ENCODE measurements around the gene POLR1A. TPM values are rescaled to one million over a fixed set of nuclear protein-coding genes. Genes with fewer than 3 reads are reported as not detected.

The POLR1A gene
- total RNA-seq, 1 donor from 2014 or later = 23.8 TPM

- H3K27me3 ChIP-seq = no peaks in the 10 kb centered on the region
- H3K36me3 ChIP-seq = no peaks in the 10 kb centered on the region
- H3K9ac ChIP-seq = no peak overlapping the region
- Mint-ChIP-seq H3K9me3 (no peaks in the 10 kb centered on the region), H3K4me3 (no peak overlapping the region), H3K27ac (no peak overlapping the region), H3K36me3 (no peaks in the 10 kb centered on the region), H3K4me1 (no peaks in the 10 kb centered on the region), H3K27me3 (ENCODE audit: insufficient read depth, low read depth) (no peaks in the 10 kb centered on the region)
- no peaks in the 10 kb centered on the region for H3K9me3 ChIP-seq (ENCODE audit: low read depth)
- no peaks in the 10 kb centered on the region for H3K79me2 ChIP-seq (ENCODE audit: low read depth)
- H2AFZ ChIP-seq (replicated peaks) = no peak overlapping the region
- no peak overlapping the region for H3K27ac ChIP-seq
- TF ChIP-seq CTCF (IDR thresholded peaks at IDR 0.05) (no peak), EZH2phosphoT487 (IDR thresholded peaks at IDR 0.05) (no peak), EZH2 (IDR thresholded peaks at IDR 0.05) (no peak)
- no peak for DNase-seq (ENCODE audit: low spot score)
- no peaks in the 10 kb centered on the region for H3F3A ChIP-seq (ENCODE audit: low read depth)
- no peak overlapping the region for H3K4me3 ChIP-seq
- no peak overlapping the region for H3K4me2 ChIP-seq
- no peaks in the 10 kb centered on the region for H4K20me1 ChIP-seq (ENCODE audit: low read depth)
- no peaks in the 10 kb centered on the region for H3K4me1 ChIP-seq
These were observed 117.3 kb downstream of the POLR1A start for GRCh38 chr2:85988175-85988913.

DNA sequence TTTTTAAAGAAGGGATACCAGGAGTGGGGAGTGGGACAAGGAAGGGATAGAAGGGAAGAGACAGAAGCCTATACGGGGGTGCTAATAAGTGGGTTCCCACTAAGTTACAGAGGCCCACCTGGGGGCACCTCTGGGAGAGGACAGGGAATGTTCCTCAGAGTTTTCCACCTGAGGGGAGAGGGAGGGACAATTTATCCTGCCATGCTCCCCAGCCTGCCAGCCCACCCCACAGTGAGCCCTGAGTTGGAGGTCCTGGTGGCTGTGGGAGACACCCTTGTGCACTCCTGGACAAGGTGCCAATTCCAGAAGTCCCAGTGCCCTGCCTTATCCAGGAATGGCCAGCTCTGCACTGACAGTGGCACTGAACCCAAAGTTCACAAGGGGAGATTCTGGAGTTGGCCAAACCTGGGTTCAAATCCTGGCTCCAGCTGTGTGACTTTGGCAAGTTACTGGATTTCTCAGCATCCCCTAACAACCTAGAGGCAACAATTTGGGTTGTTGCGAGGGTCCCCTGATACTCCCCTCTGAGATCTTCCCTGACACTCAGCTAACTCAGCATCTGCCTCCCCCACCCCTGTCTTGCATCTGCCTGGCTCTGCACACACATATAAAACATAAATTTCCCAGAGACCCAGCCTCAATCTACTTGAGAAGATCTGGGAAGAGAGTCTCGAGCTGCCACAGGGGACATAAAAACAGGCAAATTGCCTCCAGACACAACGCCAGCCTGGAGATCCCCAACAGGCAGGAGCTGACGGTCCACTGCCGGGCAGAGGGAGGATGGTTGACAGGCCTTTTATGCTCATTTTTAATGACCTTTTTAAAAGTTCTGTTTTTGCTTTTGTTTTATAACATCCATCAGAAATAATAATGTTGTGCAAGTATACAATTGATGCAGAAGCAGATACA lies 118.2 kb downstream of the POLR1A start:
- Histone ChIP-seq H3K4me3 (no peak overlapping the region), H3K36me3 (no peaks in the 10 kb centered on the region), H3K27ac (no peak overlapping the region), H2AFZ (replicated peaks) (no peak overlapping the region), H3F3A (ENCODE audit: low read depth) (no peaks in the 10 kb centered on the region), H3K79me2 (ENCODE audit: low read depth) (no peaks in the 10 kb centered on the region), H3K9ac (no peak overlapping the region), H3K27me3 (no peaks in the 10 kb centered on the region), H3K4me2 (no peak overlapping the region), H3K4me1 (no peaks in the 10 kb centered on the region), H3K9me3 (ENCODE audit: low read depth) (no peaks in the 10 kb centered on the region), H4K20me1 (ENCODE audit: low read depth) (no peaks in the 10 kb centered on the region)
- no peak for DNase-seq (ENCODE audit: low spot score)
- no peak overlapping the region for H3K27ac Mint-ChIP-seq
- TF ChIP-seq EZH2phosphoT487 (IDR thresholded peaks at IDR 0.05) (no peak), CTCF (IDR thresholded peaks at IDR 0.05) (no peak), EZH2 (IDR thresholded peaks at IDR 0.05) (no peak)
- no peaks in the 10 kb centered on the region for H3K36me3 Mint-ChIP-seq
- H3K27me3 Mint-ChIP-seq (ENCODE audit: insufficient read depth, low read depth) = no peaks in the 10 kb centered on the region
- no peaks in the 10 kb centered on the region for H3K9me3 Mint-ChIP-seq
- H3K4me3 Mint-ChIP-seq = no peak overlapping the region
- H3K4me1 Mint-ChIP-seq = no peaks in the 10 kb centered on the region

DNA sequence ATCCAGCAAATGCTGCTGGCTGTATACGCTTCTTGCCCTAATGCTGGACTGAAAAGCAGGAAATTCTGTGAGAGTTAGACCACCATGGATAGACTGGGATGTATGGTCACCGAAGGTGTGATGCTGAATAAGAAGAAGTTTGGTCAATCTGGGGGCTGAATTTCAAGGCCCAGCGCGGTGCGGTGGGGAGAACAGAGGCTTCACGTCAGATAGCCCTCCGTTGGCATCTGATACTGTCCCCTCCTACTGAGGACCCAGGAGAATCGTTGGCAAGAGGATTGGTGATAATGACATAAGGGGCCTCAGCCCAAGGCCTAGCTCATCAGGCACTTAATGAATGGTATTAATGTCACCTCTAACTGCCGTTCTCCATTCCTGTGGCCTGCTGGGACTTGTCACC lies 119.6 kb downstream of the POLR1A start:
- Histone ChIP-seq H3K4me1 (no peaks in the 10 kb centered on the region), H4K20me1 (ENCODE audit: low read depth) (no peaks in the 10 kb centered on the region), H3K4me2 (no peak overlapping the region), H3K27ac (no peak overlapping the region), H3K4me3 (no peak overlapping the region), H3K9me3 (ENCODE audit: low read depth) (no peaks in the 10 kb centered on the region), H3K36me3 (no peaks in the 10 kb centered on the region), H3K27me3 (no peaks in the 10 kb centered on the region), H3K79me2 (ENCODE audit: low read depth) (no peaks in the 10 kb centered on the region), H3F3A (ENCODE audit: low read depth) (no peaks in the 10 kb centered on the region), H3K9ac (no peak overlapping the region), H2AFZ (replicated peaks) (no peak overlapping the region)
- Mint-ChIP-seq H3K9me3 (no peaks in the 10 kb centered on the region), H3K27ac (no peak overlapping the region), H3K27me3 (ENCODE audit: insufficient read depth, low read depth) (no peaks in the 10 kb centered on the region), H3K4me3 (no peak overlapping the region), H3K36me3 (peaks cover 2% of the 10 kb centered on the region), H3K4me1 (no peaks in the 10 kb centered on the region)
- no peak for TF ChIP-seq EZH2phosphoT487 (IDR thresholded peaks at IDR 0.05)
- no peak for TF ChIP-seq CTCF (IDR thresholded peaks at IDR 0.05)
- TF ChIP-seq EZH2 (IDR thresholded peaks at IDR 0.05) = no peak
- DNase-seq (ENCODE audit: low spot score) = no peak
